ENCODE results near the gene EIF4A2.

Gene EIF4A2

GRCh38 chr3:186814100-186814499 is 30.7 kb downstream of the EIF4A2 start:
- Histone ChIP-seq H3K79me2 (ENCODE audit: low read length) (no peaks in the 10 kb centered on the region), H3K9me2 (replicated peaks; ENCODE audit: insufficient read depth, low read length) (no peaks in the 10 kb centered on the region), H2AFZ (ENCODE audit: low read length) (no peak overlapping the region), H4K20me1 (ENCODE audit: insufficient read depth, low read length) (no peaks in the 10 kb centered on the region), H3K36me3 (replicated peaks; ENCODE audit: insufficient read depth, low read length) (no peaks in the 10 kb centered on the region), H3K27me3 (replicated peaks; ENCODE audit: insufficient read depth, low read length) (no peaks in the 10 kb centered on the region), H3K27ac (ENCODE audit: low read length) (no peak overlapping the region), H3F3A (ENCODE audit: insufficient read depth, low read length) (no peaks in the 10 kb centered on the region), H3K9me3 (replicated peaks; ENCODE audit: insufficient read depth, low read length) (no peaks in the 10 kb centered on the region), H3K4me1 (ENCODE audit: low read length) (no peaks in the 10 kb centered on the region), H3K4me2 (ENCODE audit: low read depth, low read length) (no peak overlapping the region), H3K9ac (ENCODE audit: low read length) (no peak overlapping the region), H3K4me3 (ENCODE audit: low read length) (no peak overlapping the region)
- TF ChIP-seq CTCF (IDR thresholded peaks at IDR 0.05; ENCODE audit: low read length) (no peak), EZH2 (optimal IDR thresholded peaks at IDR 0.05; ENCODE audit: low read depth, low read length) (no peak), EZH2phosphoT487 (IDR thresholded peaks at IDR 0.05; ENCODE audit: low read length) (no peak)
- DNase-seq, result no peak

GRCh38 chr3:186815435-186815834 is 32.1 kb downstream of the EIF4A2 start:
- H3K4me3 ChIP-seq (ENCODE audit: low read length), result no peak overlapping the region
- no peak overlapping the region for H3K4me2 ChIP-seq (ENCODE audit: low read depth, low read length)
- TF ChIP-seq CTCF (IDR thresholded peaks at IDR 0.05; ENCODE audit: low read length), result no peak
- no peak for TF ChIP-seq EZH2 (optimal IDR thresholded peaks at IDR 0.05; ENCODE audit: low read depth, low read length)
- H3K36me3 ChIP-seq (replicated peaks; ENCODE audit: insufficient read depth, low read length), result no peaks in the 10 kb centered on the region
- no peaks in the 10 kb centered on the region for H3K9me3 ChIP-seq (replicated peaks; ENCODE audit: insufficient read depth, low read length)
- no peak overlapping the region for H3K9ac ChIP-seq (ENCODE audit: low read length)
- DNase-seq, result no peak
- no peak overlapping the region for H3K27ac ChIP-seq (ENCODE audit: low read length)
- H3F3A ChIP-seq (ENCODE audit: insufficient read depth, low read length), result no peaks in the 10 kb centered on the region
- no peak overlapping the region for H2AFZ ChIP-seq (ENCODE audit: low read length)
- no peaks in the 10 kb centered on the region for H3K79me2 ChIP-seq (ENCODE audit: low read length)
- no peaks in the 10 kb centered on the region for H4K20me1 ChIP-seq (ENCODE audit: insufficient read depth, low read length)
- no peaks in the 10 kb centered on the region for H3K27me3 ChIP-seq (replicated peaks; ENCODE audit: insufficient read depth, low read length)
- H3K4me1 ChIP-seq (ENCODE audit: low read length), result no peaks in the 10 kb centered on the region
- H3K9me2 ChIP-seq (replicated peaks; ENCODE audit: insufficient read depth, low read length), result no peaks in the 10 kb centered on the region

GRCh38 chr3:186818516-186818915 is 35.1 kb downstream of the EIF4A2 start:
- H3K4me1 ChIP-seq (ENCODE audit: low read length), result no peaks in the 10 kb centered on the region
- H3K27ac ChIP-seq (ENCODE audit: low read length), result no peak overlapping the region
- H3K4me2 ChIP-seq (ENCODE audit: low read depth, low read length), result no peak overlapping the region
- no peak overlapping the region for H3K4me3 ChIP-seq (ENCODE audit: low read length)
- no peaks in the 10 kb centered on the region for H3K36me3 ChIP-seq (replicated peaks; ENCODE audit: insufficient read depth, low read length)
- H3K79me2 ChIP-seq (ENCODE audit: low read length), result no peaks in the 10 kb centered on the region
- no peak for DNase-seq
- TF ChIP-seq EZH2 (optimal IDR thresholded peaks at IDR 0.05; ENCODE audit: low read depth, low read length) (no peak), EZH2phosphoT487 (IDR thresholded peaks at IDR 0.05; ENCODE audit: low read length) (no peak), CTCF (IDR thresholded peaks at IDR 0.05; ENCODE audit: low read length) (no peak)
- H3K27me3 ChIP-seq (replicated peaks; ENCODE audit: insufficient read depth, low read length), result no peaks in the 10 kb centered on the region
- no peaks in the 10 kb centered on the region for H3K9me3 ChIP-seq (replicated peaks; ENCODE audit: insufficient read depth, low read length)
- no peaks in the 10 kb centered on the region for H3K9me2 ChIP-seq (replicated peaks; ENCODE audit: insufficient read depth, low read length)
- no peaks in the 10 kb centered on the region for H3F3A ChIP-seq (ENCODE audit: insufficient read depth, low read length)
- no peaks in the 10 kb centered on the region for H4K20me1 ChIP-seq (ENCODE audit: insufficient read depth, low read length)
- no peak overlapping the region for H3K9ac ChIP-seq (ENCODE audit: low read length)
- H2AFZ ChIP-seq (ENCODE audit: low read length), result no peak overlapping the region
